Lower leg skin (tissue), 4 donors: ENCODE data around the gene ARGLU1. TPM values are rescaled to one million over a fixed set of nuclear protein-coding genes. Genes with fewer than 3 reads are reported as not detected.

ENCODE experiments used
- DNase-seq, 2 donors: peaks; one replicate each; pipeline ENCODE4 v3.0.0-alpha.2; 2019; ENCODE audit warnings: low spot score in 2 of 2
- H3K4me3 ChIP-seq: fragments of 200-600 bp; sonication (generic); 2 replicates; pipeline ENCODE4 v1.5.1; 2017; ENCODE audit warnings: mild to moderate bottlenecking, low read depth; ENCODE audit not compliant: poor library complexity, severe bottlenecking
- CTCF ChIP-seq, 3 donors: fragments of 450-650 bp; IDR thresholded peaks; one replicate each; pipeline ENCODE4 v1.5.1; 2016; ENCODE audit warnings: antibody characterized with exemption in 3 of 3, mild to moderate bottlenecking in 3 of 3, moderate library complexity in 2 of 3
- POLR2A ChIP-seq, 2 donors: fragments of 450-650 bp; IDR thresholded peaks; one replicate each; pipeline ENCODE4 v1.6.1; 2016 to 2017; ENCODE audit warnings: antibody characterized with exemption in 2 of 2, mild to moderate bottlenecking in 1 of 2, moderate library complexity in 1 of 2
- WGBS, 2 donors: methylation state at CpG; one replicate each; pipeline ENCODE4 v1.1.5; 2018; 5-methylcytosine and 5-hydroxymethylcytosine counted together
- intact Hi-C: fragments of 100-400 bp; cut with DNase I; formaldehyde crosslinking; loops from one replicate; pipeline ENCODE4 v1.15.0; 2023; ENCODE audit warnings: low total_unique reads
- total RNA-seq, 4 donors: library from RNA; depleted of rRNA; stranded (reverse); fragments of >200 nt; gene quantifications; one replicate each; pipeline ENCODE4 v1.1.0, GENCODE V29; 2016

Gene ARGLU1
- total RNA-seq, result 10 to 100 TPM; 44.7 to 73.0 (median 48.4) TPM

DNA sequence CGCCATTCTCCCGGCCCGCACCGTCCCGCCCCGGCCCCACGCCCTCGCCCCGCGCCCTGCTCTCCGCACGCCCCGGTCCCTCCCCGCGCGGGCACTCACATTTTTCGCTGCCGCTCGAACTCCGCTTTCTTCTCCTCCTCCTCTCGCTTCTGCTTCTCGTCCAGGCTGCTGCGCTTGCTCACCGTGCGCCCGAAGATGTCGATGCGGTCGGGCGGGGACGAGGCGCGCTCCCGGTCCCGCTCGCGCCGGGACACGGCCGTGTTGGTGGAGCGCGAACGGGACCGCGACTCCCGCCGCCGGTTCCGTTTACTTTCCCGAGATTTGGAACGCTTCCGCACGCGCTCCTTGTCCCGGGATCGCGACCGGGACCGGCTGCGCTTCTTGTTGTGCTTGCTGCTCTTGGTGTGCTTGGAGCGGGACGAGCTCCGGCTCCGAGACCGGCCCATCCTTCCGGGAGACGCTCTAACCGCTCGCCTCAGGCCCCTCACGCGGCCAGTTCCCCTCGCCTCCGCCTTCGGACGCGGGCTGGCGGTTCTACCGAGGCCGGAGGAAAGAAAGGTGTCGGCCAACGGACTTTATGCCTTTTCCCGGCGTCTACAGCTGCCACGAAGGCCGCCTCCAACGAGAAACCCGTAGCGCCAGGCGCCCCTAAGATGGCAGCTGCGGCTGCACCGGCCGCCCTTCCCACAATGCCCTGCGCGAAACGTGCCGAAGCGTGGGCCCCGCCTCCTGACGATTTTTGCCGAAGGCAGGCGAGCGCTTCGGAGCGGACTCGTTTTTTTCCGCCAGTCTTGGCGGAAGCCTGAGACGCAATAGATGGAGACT lies at the start of gene ARGLU1:
ARGLU1 (minus strand) TSS at position 664 of the 825 bp plus-strand sequence; CDS start at position 446, 218 bp downstream.
- DNase-seq, result peak; percentile 91 to 98
- WGBS, 2 donors, result 0 to 1% methylated on average over 71 to 108 of the region's 108 CpGs
- H3K4me3 ChIP-seq, result peak within 1 kb of the TSS; percentile 79
- TF ChIP-seq POLR2A (IDR thresholded peaks at IDR 0.05) (peak in 1 of 2 donors; percentile 94), CTCF (IDR thresholded peaks at IDR 0.05) (no peak)
- intact Hi-C loops, result no loop called here

- TF ChIP-seq CTCF (IDR thresholded peaks at IDR 0.05) (no peak), POLR2A (IDR thresholded peaks at IDR 0.05) (no peak)
- intact Hi-C loops, result no loop called here
Observed at GRCh38 chr13:106617561-106617960, 49.6 kb upstream of the ARGLU1 start.

DNA sequence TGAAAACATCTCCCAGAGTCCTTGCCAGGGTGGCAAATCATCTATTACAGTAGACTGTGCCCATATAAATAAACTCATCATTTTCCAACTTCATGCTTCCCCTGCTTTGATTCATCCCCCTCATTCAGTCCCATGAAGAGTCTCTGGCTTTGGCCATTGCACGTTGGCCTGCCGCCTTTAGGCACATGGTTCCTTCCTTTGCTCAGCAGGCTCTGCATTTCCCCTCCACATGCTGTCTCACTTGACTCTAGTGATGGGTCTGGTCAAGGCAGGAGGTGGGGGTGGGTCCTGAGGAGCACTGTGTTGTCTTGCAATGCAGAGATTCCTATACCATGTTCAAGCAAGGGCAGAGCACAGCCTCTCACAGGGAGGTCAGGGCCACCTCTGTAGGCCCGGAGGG lies 48.8 kb upstream of the ARGLU1 start:
- intact Hi-C loops, result no loop called here
- no peak overlapping the region for H3K4me3 ChIP-seq
- DNase-seq, result peak in 1 of 2 donors; percentile 80
- TF ChIP-seq POLR2A (IDR thresholded peaks at IDR 0.05), result no peak
- TF ChIP-seq CTCF (IDR thresholded peaks at IDR 0.05), result no peak
- WGBS, 2 donors, result 97 to 99% methylated on average over 3 of the region's 3 CpGs

More at GRCh38 chr13:106617561-106617960, 49.6 kb upstream of the ARGLU1 start:
- no peak overlapping the region for H3K4me3 ChIP-seq
- WGBS, 2 donors, result 64 to 79% methylated on average over 3 of the region's 3 CpGs
- DNase-seq, result peak in 1 of 2 donors; percentile 49

DNA sequence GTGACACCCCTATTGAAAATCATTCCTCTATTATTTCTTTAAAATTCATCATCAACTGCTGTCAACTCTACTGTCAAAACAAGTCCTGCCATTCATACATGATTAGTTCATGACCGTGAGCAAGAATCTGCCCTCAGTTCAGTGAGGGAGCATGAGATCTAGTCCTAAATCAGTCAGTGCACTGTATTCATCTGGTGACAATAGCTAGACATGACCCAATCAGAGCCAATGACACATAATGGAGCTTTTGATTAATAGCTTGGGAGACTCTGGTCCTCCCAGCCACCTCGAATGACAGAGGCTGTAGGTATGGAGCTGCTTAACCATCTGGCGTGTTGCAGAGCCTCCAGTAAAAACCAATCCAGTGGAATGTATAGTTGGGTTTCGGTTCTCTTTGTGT lies 46.9 kb upstream of the ARGLU1 start:
- intact Hi-C loops, result no loop called here
- peak in 1 of 2 donors; percentile 28 for DNase-seq
- WGBS, 2 donors, result 89 to 92% methylated on average over 4 of the region's 4 CpGs
- TF ChIP-seq CTCF (IDR thresholded peaks at IDR 0.05) (no peak), POLR2A (IDR thresholded peaks at IDR 0.05) (no peak)
- H3K4me3 ChIP-seq, result no peak overlapping the region

- TF ChIP-seq CTCF (IDR thresholded peaks at IDR 0.05), result no peak
- no peak for TF ChIP-seq POLR2A (IDR thresholded peaks at IDR 0.05)
- WGBS, 2 donors, result 6 to 10% methylated on average over 1 of the region's 1 CpG
- H3K4me3 ChIP-seq, result no peak overlapping the region
- peak; percentile 56 to 95 for DNase-seq
- intact Hi-C loops, result no loop called here
Observed at GRCh38 chr13:106612688-106613087, 44.8 kb upstream of the ARGLU1 start.
